Heart right ventricle (tissue), 16 donors: ENCODE data around the gene ZNF670. TPM values are rescaled to one million over a fixed set of nuclear protein-coding genes. Genes with fewer than 3 reads are reported as not detected.

Experiments
- ATAC-seq, 8 donors: fragments of 200-7000 bp; cut with Tn5 transposase; one replicate each; pipeline ENCODE4 v1.9.1; 2020; ENCODE audit warnings: mild to moderate bottlenecking in 8 of 8, moderate library complexity in 8 of 8, moderate number of reproducible peaks in 1 of 8
- DNase-seq, 2 donors: peaks; one replicate each; pipeline ENCODE4 v3.0.0-alpha.2; 2020
- H3K27ac ChIP-seq, 10 donors: fragments of 200-600 bp; sonication (generic) in 2 of 10; one replicate each; pipeline versions ENCODE4 v1.5.0 to v1.8.0; 2020 to 2022; ENCODE audit warnings: mild to moderate bottlenecking in 3 of 10
- H3K27me3 ChIP-seq, 7 donors: fragments of 200-600 bp; one replicate each; pipeline ENCODE4 v1.8.0; 2021 to 2022; ENCODE audit warnings: mild to moderate bottlenecking in 2 of 7
- H3K36me3 ChIP-seq, 9 donors: fragments of 200-600 bp; sonication (generic) in 1 of 9; one replicate each; pipeline versions ENCODE4 v1.5.0 to v1.8.0; 2020 to 2022; ENCODE audit warnings: mild to moderate bottlenecking in 2 of 9
- H3K4me1 ChIP-seq, 9 donors: fragments of 200-600 bp; sonication (generic) in 1 of 9; one replicate each; pipeline versions ENCODE4 v1.5.0 to v1.8.0; 2020 to 2022; ENCODE audit warnings: mild to moderate bottlenecking in 4 of 9
- H3K4me3 ChIP-seq, 10 donors: fragments of 200-600 bp; sonication (generic) in 2 of 10; one replicate each; pipeline versions ENCODE4 v1.5.0 to v1.8.0; 2020 to 2022; ENCODE audit warnings: mild to moderate bottlenecking in 7 of 10, moderate library complexity in 2 of 10
- H3K9me3 ChIP-seq, 11 donors: fragments of 200-600 bp in 10 of 11; sonication (generic) in 2 of 11; one replicate each; pipeline versions ENCODE4 v1.5.0 to v1.8.0; 2013 to 2022; ENCODE audit warnings: mild to moderate bottlenecking in 2 of 11, control low read depth in 1 of 11, moderate library complexity in 1 of 11
- WGBS, 2 donors: extraction: QIAGEN DNeasy Blood & Tissue Kit; methylation state at CpG; one replicate each; pipeline ENCODE4 v1.1.7; 2013; ENCODE audit warnings: inconsistent platforms in 1 of 2; 5-methylcytosine and 5-hydroxymethylcytosine counted together
- intact Hi-C, 10 donors: fragments of 100-400 bp; cut with DNase I; formaldehyde crosslinking; loops; one replicate each; pipeline versions ENCODE4 v1.11.1 to v1.14.2; 2022
- polyA plus RNA-seq, 2 donors: library from polyadenylated mRNA; stranded (reverse); fragments of 200-250 nt; gene quantifications; one replicate each; pipeline ENCODE4 v1.2.3, GENCODE V29; 2013
- total RNA-seq, 10 donors: library from RNA; stranded (reverse); fragmentation: NEBNext Ultra II Directional in 3 of 10; extraction: Animal tissue kit (Norgen Biotek cat#: 25700) in 3 of 10; gene quantifications; one replicate each; pipeline versions ENCODE4 v1.2.1 to v1.2.4, GENCODE V29; 2021 to 2023
- TF ChIP-seq, protein P1 (sequence below), 9 donors: fragments of 200-600 bp; sonication (generic) in 2 of 9; IDR thresholded peaks; one replicate each; pipeline versions ENCODE4 v1.5.0 to v1.8.0; 2021 to 2022; ENCODE audit warnings: antibody characterized with exemption in 9 of 9, mild to moderate bottlenecking in 5 of 9, moderate library complexity in 1 of 9
- donor health status: Arrhythmogenic right ventricular cardiomyopathy.
- donor health status: ischemic (EF 13 %, LVEDD 7.1; RV severe dilation, severe dysfunction).
- donor health status: healthy with polysubstance abuse.
- donor health status: DM: no; HTN: yes; CAD: no.
- donor health status: DM: no; HTN: no; CAD: no.
- donor health status: ischemic (EF 25% LVEDD 6.9; RV normal size, moderate dysfunction).
- donor health status: ischemic (EF 25% LVEDD 5.7; RV mildly dilated, moderate dysfunction).
- donor health status: healthy.
- donor health status: DM: yes; HTN: yes; CAD: no.
- donor health status: Ischemic cardiomyopathy.
- donor health status: ischemic (EF 35%, LVEDD 5.7; RV mildly dilated, moderate dysfunction).
- donor health status: nonischemic (EF 11% LVEDD 7.7; RV severe dilation, severe dysfunction).
- donor health status: DM: yes; HTN: yes; CAD: no.
- donor health status: PGD.
- donor health status: ischemic (EF 29% LVEDD 5.4; RV normal size, mild dysfunction).
- donor health status: nonischemic (EF 23%, LVEDD 6.1; RV moderate dilation, normal function).

ZNF670 gene
- total and polyA plus RNA-seq, 12 donors = 0.42 to 1.6 (median 1.3) TPM

DNA sequence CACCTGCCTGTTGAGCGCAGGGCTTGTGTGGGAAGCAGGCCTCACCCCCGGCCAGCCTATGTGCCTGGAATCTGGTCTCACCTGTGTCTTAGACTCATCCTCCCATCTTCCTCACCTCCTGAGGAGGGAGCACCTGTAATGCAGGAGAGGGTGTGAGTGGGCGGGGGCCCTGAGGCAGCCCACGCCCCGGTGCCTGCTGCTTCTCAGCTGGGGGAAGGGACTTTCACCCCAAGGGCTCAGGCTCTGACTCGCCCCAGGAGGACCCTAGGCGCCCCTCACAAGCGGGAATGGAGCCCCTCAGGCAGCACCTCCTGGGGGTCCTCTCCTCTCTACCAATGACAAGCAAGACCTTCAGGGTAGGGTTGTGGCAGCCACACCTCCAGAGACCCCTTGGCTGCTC, 6.7 kb upstream of the ZNF670 start:
- H3K9me3 ChIP-seq = peaks cover 0 to 5% (median 0%) of the 10 kb centered on the region in 11 donors
- H3K27me3 ChIP-seq = no peaks in the 10 kb centered on the region
- TF ChIP-seq, protein P1, sequence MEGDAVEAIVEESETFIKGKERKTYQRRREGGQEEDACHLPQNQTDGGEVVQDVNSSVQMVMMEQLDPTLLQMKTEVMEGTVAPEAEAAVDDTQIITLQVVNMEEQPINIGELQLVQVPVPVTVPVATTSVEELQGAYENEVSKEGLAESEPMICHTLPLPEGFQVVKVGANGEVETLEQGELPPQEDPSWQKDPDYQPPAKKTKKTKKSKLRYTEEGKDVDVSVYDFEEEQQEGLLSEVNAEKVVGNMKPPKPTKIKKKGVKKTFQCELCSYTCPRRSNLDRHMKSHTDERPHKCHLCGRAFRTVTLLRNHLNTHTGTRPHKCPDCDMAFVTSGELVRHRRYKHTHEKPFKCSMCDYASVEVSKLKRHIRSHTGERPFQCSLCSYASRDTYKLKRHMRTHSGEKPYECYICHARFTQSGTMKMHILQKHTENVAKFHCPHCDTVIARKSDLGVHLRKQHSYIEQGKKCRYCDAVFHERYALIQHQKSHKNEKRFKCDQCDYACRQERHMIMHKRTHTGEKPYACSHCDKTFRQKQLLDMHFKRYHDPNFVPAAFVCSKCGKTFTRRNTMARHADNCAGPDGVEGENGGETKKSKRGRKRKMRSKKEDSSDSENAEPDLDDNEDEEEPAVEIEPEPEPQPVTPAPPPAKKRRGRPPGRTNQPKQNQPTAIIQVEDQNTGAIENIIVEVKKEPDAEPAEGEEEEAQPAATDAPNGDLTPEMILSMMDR (IDR thresholded peaks at IDR 0.05) = no peak
- no peaks in the 10 kb centered on the region for H3K4me1 ChIP-seq
- no peak overlapping the region for H3K27ac ChIP-seq
- H3K4me3 ChIP-seq = no peak overlapping the region
- peak in 1 of 8 donors; percentile 19 for ATAC-seq
- H3K36me3 ChIP-seq = no peaks in the 10 kb centered on the region
- DNase-seq = no peak
- WGBS, 2 donors = 92 to 95% methylated on average over 8 of the region's 8 CpGs
- intact Hi-C loops = no loop called here

GRCh38 chr1:247084771-247085170, 6.2 kb upstream of the ZNF670 start:
- peaks cover 0 to 5% (median 0%) of the 10 kb centered on the region in 11 donors for H3K9me3 ChIP-seq
- H3K27ac ChIP-seq = no peak overlapping the region
- intact Hi-C loops = no loop called here
- ATAC-seq (no peak), DNase-seq (no peak)
- no peak overlapping the region for H3K4me3 ChIP-seq
- TF ChIP-seq, protein P1 (IDR thresholded peaks at IDR 0.05) = no peak
- 91 to 93% methylated on average over 8 of the region's 8 CpGs for WGBS, 2 donors
- H3K36me3 ChIP-seq = no peaks in the 10 kb centered on the region
- no peaks in the 10 kb centered on the region for H3K27me3 ChIP-seq
- H3K4me1 ChIP-seq = peaks cover 0 to under 1% (median 0%) of the 10 kb centered on the region in 9 donors

DNA sequence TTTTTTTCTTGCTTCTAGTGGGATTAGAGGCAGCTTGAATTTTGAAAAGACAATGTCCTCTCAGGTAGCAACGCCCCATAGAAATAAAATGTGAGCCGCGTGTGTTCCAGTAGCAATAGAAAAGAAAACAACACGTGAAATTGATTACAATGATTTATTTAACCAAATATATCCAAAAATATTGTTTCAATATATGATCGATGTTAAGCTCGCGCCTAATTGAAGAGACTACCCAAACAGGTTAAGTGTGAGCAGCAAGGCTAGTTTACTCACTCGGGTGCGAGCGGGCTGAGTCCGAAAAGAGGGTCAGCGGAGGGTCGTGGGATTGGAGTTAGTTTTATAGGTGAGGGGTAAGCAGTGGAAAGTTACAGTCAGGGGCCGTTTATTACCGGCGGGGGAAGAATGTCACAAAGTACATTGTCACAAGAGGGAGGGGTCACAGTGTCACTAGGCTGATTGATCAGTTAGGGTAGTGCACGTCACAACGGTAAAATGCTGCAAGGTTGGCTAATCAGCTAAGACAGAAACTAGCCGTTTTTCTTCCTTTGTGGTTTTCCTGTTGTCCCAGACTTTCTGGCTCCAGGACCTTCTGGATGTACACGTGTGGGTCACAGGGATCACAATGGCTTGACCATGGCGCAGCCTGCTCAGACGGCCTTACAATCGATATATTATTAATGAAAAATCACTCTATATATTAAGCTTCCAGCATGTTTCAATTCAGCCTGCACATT, 697 bp upstream of the ZNF670 start:
- Histone ChIP-seq H3K9me3 (peaks cover 0 to 5% (median 0%) of the 10 kb centered on the region in 11 donors), H3K4me3 (peak overlapping the region in 9 of 10 donors; percentile 78 to 95 (median 91)), H3K27ac (peak overlapping the region in 8 of 10 donors; percentile 73 to 89 (median 79)), H3K36me3 (no peaks in the 10 kb centered on the region), H3K4me1 (peaks cover 0 to 21% (median 13%) of the 10 kb centered on the region in 9 donors), H3K27me3 (no peaks in the 10 kb centered on the region)
- ATAC-seq (peak in 1 of 8 donors; percentile 15), DNase-seq (no peak)
- WGBS, 2 donors = 45 to 49% methylated on average over 23 of the region's 23 CpGs
- intact Hi-C loops = loop anchor here in 2 of 10 donors (2.0 to 5.0 kb wide), 3 partner anchors 25 to 133 kb away; partner anchors contain the start of gene ZNF669 (in 1 of the 2)
- TF ChIP-seq, protein P1 (IDR thresholded peaks at IDR 0.05) = no peak

DNA sequence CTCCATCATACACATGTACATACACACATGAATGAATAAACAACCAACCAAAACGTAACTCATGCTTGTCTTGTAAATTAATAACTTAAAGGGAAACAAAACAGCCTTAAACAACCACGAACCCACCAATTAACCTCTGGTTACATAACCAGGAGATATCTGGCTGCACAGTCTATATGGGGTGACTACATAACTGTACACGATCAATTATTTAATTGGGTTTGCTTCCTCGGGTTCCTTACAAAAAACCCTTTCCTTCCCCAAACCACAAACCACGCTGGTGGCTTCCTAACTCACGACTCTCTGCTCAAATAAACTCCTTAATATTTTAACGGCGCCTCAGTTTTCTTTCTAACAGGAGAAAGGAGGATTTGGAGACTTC, 744 bp downstream of the ZNF670 start:
- DNase-seq = no peak
- Histone ChIP-seq H3K27me3 (no peaks in the 10 kb centered on the region), H3K36me3 (no peaks in the 10 kb centered on the region), H3K4me1 (peaks cover 0 to 21% (median 13%) of the 10 kb centered on the region in 9 donors), H3K9me3 (no peaks in the 10 kb centered on the region), H3K27ac (peak overlapping the region in 9 of 10 donors; percentile 73 to 89 (median 77)), H3K4me3 (peak overlapping the region; percentile 78 to 95 (median 91))
- no peak for ATAC-seq
- 1 to 2% methylated on average over 8 of the region's 8 CpGs for WGBS, 2 donors
- TF ChIP-seq, protein P1 (IDR thresholded peaks at IDR 0.05) = no peak
- intact Hi-C loops = loop anchor here in 2 of 10 donors (2.0 to 5.0 kb wide), 3 partner anchors 27 to 134 kb away; partner anchors contain the start of gene ZNF669 (in 1 of the 2)
